ENCODE measurements around the gene RASSF5. TPM values are rescaled to one million over a fixed set of nuclear protein-coding genes. Genes with fewer than 3 reads are reported as not detected.

The RASSF5 gene
- polyA plus RNA-seq, 1 donor (not counting 4 experiments of a cell fraction or from before 2014, with no cell fraction given) = 2.4 TPM

GRCh38 chr1:206498685-206499084 is 8.6 kb upstream of the RASSF5 start:
- FAIRE-seq = peak; percentile 74
- H3K79me2 ChIP-seq (ENCODE audit: control insufficient read depth, insufficient read depth, low read length) = no peaks in the 10 kb centered on the region
- no peaks in the 10 kb centered on the region for H3K27me3 ChIP-seq (ENCODE audit: control insufficient read depth, extremely low read depth, insufficient read depth, low read length)
- dilution Hi-C loops (cut with MboI; ENCODE audit: extremely low pct_ligation_motif_present, low sequenced_read_pairs) = no loop called here
- H2AFZ ChIP-seq (ENCODE audit: control insufficient read depth, low read length) = no peak overlapping the region
- peaks cover 5 to 12% of the 10 kb centered on the region in 2 experiments for H3K36me3 ChIP-seq (ENCODE audit: control insufficient read depth in 2 of 2, extremely low read depth in 1 of 2, insufficient read depth in 2 of 2, low read length in 2 of 2)
- peak; percentile 83 for DNase-seq (ENCODE audit: low read depth, low spot score)
- peaks cover 17% of the 10 kb centered on the region for H3K4me1 ChIP-seq (ENCODE audit: control insufficient read depth, extremely low read depth, insufficient read depth, low read length)
- no peaks in the 10 kb centered on the region for H4K20me1 ChIP-seq (ENCODE audit: control insufficient read depth, extremely low read depth, insufficient read depth, low read length)
- no peak overlapping the region for H3K4me3 ChIP-seq (ENCODE audit: control insufficient read depth in 2 of 3, extremely low read depth in 1 of 3, insufficient read depth in 2 of 3, low read depth in 1 of 3, low read length in 3 of 3)
- no peak overlapping the region for H3K9ac ChIP-seq (ENCODE audit: control insufficient read depth, extremely low read depth, insufficient read depth, low read length)
- H3K9me1 ChIP-seq (ENCODE audit: control insufficient read depth, extremely low read depth, insufficient read depth, low read length) = no peaks in the 10 kb centered on the region
- H3K4me2 ChIP-seq (ENCODE audit: control insufficient read depth, extremely low read depth, insufficient read depth, low read depth, low read length) = no peak overlapping the region
- H3K9me3 ChIP-seq (ENCODE audit: control insufficient read depth, low read depth, low read length) = no peaks in the 10 kb centered on the region
- H3K27ac ChIP-seq (ENCODE audit: control insufficient read depth, insufficient read depth, low read length) = no peak overlapping the region
- TF ChIP-seq CTCF (optimal IDR thresholded peaks at IDR 0.05 in 1 of 3, IDR thresholded peaks at IDR 0.05 in 1 of 3, conservative IDR thresholded peaks at IDR 0.05 in 1 of 3; ENCODE audit: extremely low read depth in 1 of 3, insufficient read depth in 2 of 3, low read length in 3 of 3) (no peak), EZH2 (IDR thresholded peaks at IDR 0.05; ENCODE audit: low read length) (no peak)

- Histone ChIP-seq H3K4me3 (ENCODE audit: control insufficient read depth in 2 of 3, extremely low read depth in 1 of 3, insufficient read depth in 2 of 3, low read depth in 1 of 3, low read length in 3 of 3) (no peak overlapping the region), H2AFZ (ENCODE audit: control insufficient read depth, low read length) (no peak overlapping the region), H3K4me2 (ENCODE audit: control insufficient read depth, extremely low read depth, insufficient read depth, low read depth, low read length) (no peak overlapping the region), H3K27ac (ENCODE audit: control insufficient read depth, insufficient read depth, low read length) (no peak overlapping the region), H4K20me1 (ENCODE audit: control insufficient read depth, extremely low read depth, insufficient read depth, low read length) (no peaks in the 10 kb centered on the region), H3K9ac (ENCODE audit: control insufficient read depth, extremely low read depth, insufficient read depth, low read length) (no peak overlapping the region), H3K4me1 (ENCODE audit: control insufficient read depth, extremely low read depth, insufficient read depth, low read length) (peaks cover 27% of the 10 kb centered on the region), H3K9me3 (ENCODE audit: control insufficient read depth, low read depth, low read length) (no peaks in the 10 kb centered on the region), H3K36me3 (ENCODE audit: control insufficient read depth in 2 of 2, extremely low read depth in 1 of 2, insufficient read depth in 2 of 2, low read length in 2 of 2) (peaks cover 3 to 4% of the 10 kb centered on the region in 2 experiments), H3K27me3 (ENCODE audit: control insufficient read depth, extremely low read depth, insufficient read depth, low read length) (no peaks in the 10 kb centered on the region), H3K9me1 (ENCODE audit: control insufficient read depth, extremely low read depth, insufficient read depth, low read length) (no peaks in the 10 kb centered on the region), H3K79me2 (ENCODE audit: control insufficient read depth, insufficient read depth, low read length) (no peaks in the 10 kb centered on the region)
- no peak for FAIRE-seq
- dilution Hi-C loops (cut with MboI; ENCODE audit: extremely low pct_ligation_motif_present, low sequenced_read_pairs) = no loop called here
- no peak for DNase-seq (ENCODE audit: low read depth, low spot score)
- TF ChIP-seq CTCF (optimal IDR thresholded peaks at IDR 0.05 in 1 of 3, IDR thresholded peaks at IDR 0.05 in 1 of 3, conservative IDR thresholded peaks at IDR 0.05 in 1 of 3; ENCODE audit: extremely low read depth in 1 of 3, insufficient read depth in 2 of 3, low read length in 3 of 3) (no peak), EZH2 (IDR thresholded peaks at IDR 0.05; ENCODE audit: low read length) (no peak)
Observed at GRCh38 chr1:206500046-206500445, 7.3 kb upstream of the RASSF5 start.

Data from keratinocyte (primary cell).